ENCODE measurements around the gene OGN. TPM values are rescaled to one million over a fixed set of nuclear protein-coding genes. Genes with fewer than 3 reads are reported as not detected.

The OGN gene
- total and polyA plus RNA-seq, 2 of the 4 experiments (the other 2 are of a cell fraction) = under 0.01 to 0.10 TPM

DNA sequence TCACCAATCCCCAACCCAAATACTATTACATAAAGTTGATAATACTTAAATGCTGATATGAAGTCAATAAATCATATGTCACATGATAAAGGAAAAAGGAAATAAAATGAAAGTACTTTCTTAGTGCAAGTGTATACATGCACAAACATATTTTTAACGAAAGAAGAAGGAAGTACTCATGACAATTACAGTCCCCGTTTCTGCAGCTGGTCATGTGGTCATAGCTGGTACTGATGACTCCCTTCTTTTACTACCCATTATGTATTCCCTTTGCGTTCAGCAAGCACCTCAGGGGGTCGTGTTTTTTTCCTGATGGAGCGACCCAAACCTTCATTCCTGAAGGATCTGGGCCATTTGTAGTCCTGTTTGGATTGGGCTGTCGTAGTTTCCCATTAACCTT lies 51.3 kb downstream of the OGN start:
- Histone ChIP-seq H2AK9ac (replicated peaks; ENCODE audit: low read depth, low read length, poor library complexity) (no peak overlapping the region), H3K9me1 (ENCODE audit: insufficient read depth, low read length) (no peaks in the 10 kb centered on the region), H4K5ac (ENCODE audit: low read depth, low read length) (no peak overlapping the region), H2AK5ac (ENCODE audit: low read depth, low read length) (no peak overlapping the region), H2BK5ac (ENCODE audit: low read depth, low read length, poor library complexity, severe bottlenecking) (no peak overlapping the region), H3K36me3 (ENCODE audit: control insufficient read depth, insufficient read depth, low read length) (no peaks in the 10 kb centered on the region), H3K9ac (ENCODE audit: low read depth, low read length) (no peak overlapping the region), H3K14ac (replicated peaks; ENCODE audit: low read depth, low read length) (no peak overlapping the region), H3K4me2 (ENCODE audit: low read depth, low read length) (no peak overlapping the region), H3K18ac (ENCODE audit: low read depth, low read length) (no peak overlapping the region), H3K27ac (ENCODE audit: insufficient read depth, low read length) (no peak overlapping the region), H2BK15ac (ENCODE audit: low read depth, low read length) (no peak overlapping the region), H3K27me3 (ENCODE audit: control insufficient read depth, insufficient read depth, low read length) (no peaks in the 10 kb centered on the region), H3K4me3 (ENCODE audit: insufficient read depth, low read depth, low read length) (no peak overlapping the region), H3K9me3 (ENCODE audit: control insufficient read depth, insufficient read depth, low read length) (peaks cover 2% of the 10 kb centered on the region), H4K20me1 (ENCODE audit: insufficient read depth, low read length) (no peaks in the 10 kb centered on the region), H3K23ac (ENCODE audit: low read depth, low read length) (no peak overlapping the region), H3K56ac (ENCODE audit: extremely low read depth, insufficient read depth, low read length) (no peak overlapping the region), H2BK20ac (ENCODE audit: low read depth, low read length) (no peak overlapping the region), H3K4ac (ENCODE audit: low read depth, low read length) (no peak overlapping the region), H2BK120ac (ENCODE audit: low read depth, low read length) (no peak overlapping the region), H2AFZ (replicated peaks; ENCODE audit: low read length, poor library complexity) (no peak overlapping the region), H3K79me1 (ENCODE audit: low read depth in 1 of 2, low read length in 2 of 2) (no peaks in the 10 kb centered on the region), H4K91ac (ENCODE audit: insufficient read depth, low read depth, low read length) (no peak overlapping the region), H4K8ac (ENCODE audit: low read depth in 2 of 2, low read length in 2 of 2) (no peak overlapping the region), H3K4me1 (ENCODE audit: control insufficient read depth, insufficient read depth, low read length) (0 out of 2 replicates have a peak, but pooled peaks cover 2% of the 10 kb centered on the region)
- intact Hi-C loops (cut with micrococcal nuclease) = no loop called here
- no CpG with 5 or more reads among the region's 6 CpGs for WGBS, 2 experiments (ENCODE audit: extremely low coverage in 2 of 2, insufficient read length in 1 of 2)
- CTCF ChIA-PET = no interaction called here
- in situ Hi-C loops (cut with MboI; ENCODE audit: low sequenced_read_pairs) = no loop called here
- no peak for DNase-seq
- ATAC-seq (ENCODE audit: low read depth) = no peak
- no TSS peak for BruUV-seq (replicated peaks)
- dilution Hi-C loops (cut with HindIII; ENCODE audit: low sequenced_read_pairs, unreplicated experiment) = no loop called here
- TF ChIP-seq RAD21 (IDR thresholded peaks at IDR 0.05; ENCODE audit: low read length) (no peak), FOS (IDR thresholded peaks at IDR 0.05; ENCODE audit: low read depth, low read length) (no peak), BHLHE40 (IDR thresholded peaks at IDR 0.05; ENCODE audit: low read depth, low read length) (no peak), CEBPB (IDR thresholded peaks at IDR 0.05; ENCODE audit: low read depth, low read length) (no peak), MXI1 (IDR thresholded peaks at IDR 0.05; ENCODE audit: borderline replicate concordance, low read depth, low read length) (no peak), MAZ (IDR thresholded peaks at IDR 0.05; ENCODE audit: borderline replicate concordance, low read depth, low read length) (no peak), SMC3 (IDR thresholded peaks at IDR 0.05; ENCODE audit: low read depth, low read length) (no peak), MAFK (IDR thresholded peaks at IDR 0.05; ENCODE audit: low read depth, low read length) (no peak), CHD1 (IDR thresholded peaks at IDR 0.05; ENCODE audit: low read depth, low read length) (no peak), RCOR1 (IDR thresholded peaks at IDR 0.05; ENCODE audit: insufficient replicate concordance, low read length) (no peak), POLR2A (IDR thresholded peaks at IDR 0.05; ENCODE audit: low read depth, low read length) (no peak), NFE2L2 (IDR thresholded peaks at IDR 0.05; ENCODE audit: low read depth, low read length) (no peak), RFX5 (IDR thresholded peaks at IDR 0.05; ENCODE audit: low read depth, low read length) (no peak)
- TF ChIP-seq, protein P1, sequence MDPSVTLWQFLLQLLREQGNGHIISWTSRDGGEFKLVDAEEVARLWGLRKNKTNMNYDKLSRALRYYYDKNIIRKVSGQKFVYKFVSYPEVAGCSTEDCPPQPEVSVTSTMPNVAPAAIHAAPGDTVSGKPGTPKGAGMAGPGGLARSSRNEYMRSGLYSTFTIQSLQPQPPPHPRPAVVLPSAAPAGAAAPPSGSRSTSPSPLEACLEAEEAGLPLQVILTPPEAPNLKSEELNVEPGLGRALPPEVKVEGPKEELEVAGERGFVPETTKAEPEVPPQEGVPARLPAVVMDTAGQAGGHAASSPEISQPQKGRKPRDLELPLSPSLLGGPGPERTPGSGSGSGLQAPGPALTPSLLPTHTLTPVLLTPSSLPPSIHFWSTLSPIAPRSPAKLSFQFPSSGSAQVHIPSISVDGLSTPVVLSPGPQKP (IDR thresholded peaks at IDR 0.05; ENCODE audit: borderline replicate concordance, low read depth, low read length) = no peak
- TF ChIP-seq, protein P2, sequence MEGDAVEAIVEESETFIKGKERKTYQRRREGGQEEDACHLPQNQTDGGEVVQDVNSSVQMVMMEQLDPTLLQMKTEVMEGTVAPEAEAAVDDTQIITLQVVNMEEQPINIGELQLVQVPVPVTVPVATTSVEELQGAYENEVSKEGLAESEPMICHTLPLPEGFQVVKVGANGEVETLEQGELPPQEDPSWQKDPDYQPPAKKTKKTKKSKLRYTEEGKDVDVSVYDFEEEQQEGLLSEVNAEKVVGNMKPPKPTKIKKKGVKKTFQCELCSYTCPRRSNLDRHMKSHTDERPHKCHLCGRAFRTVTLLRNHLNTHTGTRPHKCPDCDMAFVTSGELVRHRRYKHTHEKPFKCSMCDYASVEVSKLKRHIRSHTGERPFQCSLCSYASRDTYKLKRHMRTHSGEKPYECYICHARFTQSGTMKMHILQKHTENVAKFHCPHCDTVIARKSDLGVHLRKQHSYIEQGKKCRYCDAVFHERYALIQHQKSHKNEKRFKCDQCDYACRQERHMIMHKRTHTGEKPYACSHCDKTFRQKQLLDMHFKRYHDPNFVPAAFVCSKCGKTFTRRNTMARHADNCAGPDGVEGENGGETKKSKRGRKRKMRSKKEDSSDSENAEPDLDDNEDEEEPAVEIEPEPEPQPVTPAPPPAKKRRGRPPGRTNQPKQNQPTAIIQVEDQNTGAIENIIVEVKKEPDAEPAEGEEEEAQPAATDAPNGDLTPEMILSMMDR (conservative IDR thresholded peaks at IDR 0.05; ENCODE audit: low read depth, low read length) = no peak
- TF ChIP-seq, protein P3, sequence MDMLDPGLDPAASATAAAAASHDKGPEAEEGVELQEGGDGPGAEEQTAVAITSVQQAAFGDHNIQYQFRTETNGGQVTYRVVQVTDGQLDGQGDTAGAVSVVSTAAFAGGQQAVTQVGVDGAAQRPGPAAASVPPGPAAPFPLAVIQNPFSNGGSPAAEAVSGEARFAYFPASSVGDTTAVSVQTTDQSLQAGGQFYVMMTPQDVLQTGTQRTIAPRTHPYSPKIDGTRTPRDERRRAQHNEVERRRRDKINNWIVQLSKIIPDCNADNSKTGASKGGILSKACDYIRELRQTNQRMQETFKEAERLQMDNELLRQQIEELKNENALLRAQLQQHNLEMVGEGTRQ (IDR thresholded peaks at IDR 0.05; ENCODE audit: low read depth, low read length) = no peak
- POLR2A ChIA-PET (ENCODE audit: unreplicated experiment) = no interaction called here
